CD14-positive monocyte (primary cell): ENCODE measurements around the gene CNTN4. TPM values are rescaled to one million over a fixed set of nuclear protein-coding genes. Genes with fewer than 3 reads are reported as not detected.

ENCODE experiments used
- DNase-seq, 3 donors: peaks; one replicate each; pipeline ENCODE4 v3.0.0-alpha.2; 2011 to 2022
- H2AFZ ChIP-seq: 2 replicates; pipeline ENCODE4 v1.6.0; 2012; ENCODE audit warnings: mild to moderate bottlenecking, low read depth, low read length, inconsistent platforms; ENCODE audit not compliant: insufficient read depth, poor library complexity, severe bottlenecking
- H3K27ac ChIP-seq, 2 donors: 1 replicate in 1 of 2; 2 replicates in 1 of 2; pipeline ENCODE4 v1.5.1; 2012 to 2013; ENCODE audit warnings: low read length in 2 of 2, control low read depth in 1 of 2, inconsistent platforms in 1 of 2, low read depth in 1 of 2, mild to moderate bottlenecking in 1 of 2
- H3K27me3 ChIP-seq, 2 donors: one replicate each; pipeline versions ENCODE4 v1.6.0 to v1.6.1; 2011 to 2013; ENCODE audit warnings: low read length in 2 of 2; ENCODE audit not compliant: control insufficient read depth in 2 of 2, insufficient read depth in 2 of 2
- H3K36me3 ChIP-seq, 2 donors: replicated peaks in 1 of 2; 1 replicate in 1 of 2; 2 replicates in 1 of 2; pipeline versions ENCODE4 v1.5.1 to v1.6.1; 2012 to 2013; ENCODE audit warnings: low read length in 2 of 2, control low read depth in 1 of 2, inconsistent platforms in 1 of 2, mild to moderate bottlenecking in 1 of 2; ENCODE audit not compliant: insufficient read depth in 2 of 2, control insufficient read depth in 1 of 2
- H3K4me1 ChIP-seq, 2 donors: 1 replicate in 1 of 2; 2 replicates in 1 of 2; pipeline versions ENCODE4 v1.5.1 to v1.6.1; 2012 to 2013; ENCODE audit warnings: low read length in 2 of 2, control low read depth in 1 of 2, inconsistent platforms in 1 of 2, mild to moderate bottlenecking in 1 of 2, moderate library complexity in 1 of 2; ENCODE audit not compliant: insufficient read depth in 2 of 2, control insufficient read depth in 1 of 2
- H3K4me2 ChIP-seq: replicated peaks from 2 replicates; pipeline ENCODE3; 2012; ENCODE audit warnings: low read length, moderate library complexity, mild to moderate bottlenecking; ENCODE audit not compliant: poor library complexity, severe bottlenecking; ENCODE audit errors: extremely low read depth
- H3K4me3 ChIP-seq, 3 experiments: fragments of 200-600 bp in 1 of 3; sonication (generic) in 1 of 3; replicated peaks in 1 of 3; 1 replicate in 2 of 3; 2 replicates in 1 of 3; pipeline ENCODE4 v1.5.1; 2011 to 2013; ENCODE audit warnings: low read length in 3 of 3, mild to moderate bottlenecking in 3 of 3, control low read depth in 2 of 3, low read depth in 2 of 3, inconsistent platforms in 1 of 3, moderate library complexity in 1 of 3
- H3K79me2 ChIP-seq: 2 replicates; pipeline ENCODE4 v1.6.0; 2012; ENCODE audit warnings: mild to moderate bottlenecking, control low read depth, inconsistent platforms, low read length, moderate library complexity; ENCODE audit not compliant: insufficient read depth
- H3K9ac ChIP-seq: 2 replicates; pipeline ENCODE4 v1.6.0; 2017; ENCODE audit warnings: low read length, mild to moderate bottlenecking; ENCODE audit not compliant: insufficient read depth, poor library complexity, severe bottlenecking
- H3K9me3 ChIP-seq, 2 donors: replicated peaks in 1 of 2; 1 replicate in 1 of 2; 2 replicates in 1 of 2; pipeline versions ENCODE4 v1.5.1 to v1.6.1; 2012 to 2013; ENCODE audit warnings: low read length in 2 of 2, control low read depth in 1 of 2; ENCODE audit not compliant: control insufficient read depth in 1 of 2, insufficient read depth in 1 of 2
- H4K20me1 ChIP-seq: 2 replicates; pipeline ENCODE4 v1.6.0; 2012; ENCODE audit warnings: mild to moderate bottlenecking, low read length, control low read depth, moderate library complexity; ENCODE audit not compliant: insufficient read depth
- H3K27ac Mint-ChIP-seq, 7 donors: one replicate each; pipeline ENCODE4 v1.8.0; 2020; ENCODE audit warnings: mild to moderate bottlenecking in 7 of 7, mixed read lengths in 7 of 7, moderate library complexity in 6 of 7, inconsistent platforms in 2 of 7
- H3K27me3 Mint-ChIP-seq, 3 donors: one replicate each; pipeline ENCODE4 v1.8.0; 2021 to 2022; ENCODE audit warnings: low read depth in 3 of 3, mild to moderate bottlenecking in 3 of 3, mixed read lengths in 3 of 3, moderate library complexity in 3 of 3, inconsistent platforms in 1 of 3
- H3K36me3 Mint-ChIP-seq, 2 donors: one replicate each; pipeline ENCODE4 v1.8.0; 2020; ENCODE audit warnings: mixed read lengths in 2 of 2, inconsistent platforms in 1 of 2, mild to moderate bottlenecking in 1 of 2
- H3K4me1 Mint-ChIP-seq: one replicate; pipeline ENCODE4 v1.8.0; 2020; ENCODE audit warnings: mild to moderate bottlenecking, mixed read lengths
- H3K4me3 Mint-ChIP-seq, 2 donors: one replicate each; pipeline ENCODE4 v1.8.0; 2020; ENCODE audit warnings: mild to moderate bottlenecking in 2 of 2, mixed read lengths in 2 of 2, moderate library complexity in 1 of 2
- H3K9me3 Mint-ChIP-seq, 7 donors: one replicate each; pipeline ENCODE4 v1.8.0; 2020 to 2022; ENCODE audit warnings: mixed read lengths in 7 of 7, mild to moderate bottlenecking in 6 of 7, moderate library complexity in 6 of 7, inconsistent platforms in 2 of 7
- CTCF ChIP-seq: fragments of 200-600 bp; IDR thresholded peaks from one replicate; pipeline ENCODE4 v1.8.0; 2022; ENCODE audit warnings: antibody characterized with exemption, mild to moderate bottlenecking
- WGBS: methylation state at CpG from one replicate; pipeline ENCODE4 v1.1.5; 2013; ENCODE audit warnings: missing lambda C conversion rate; ENCODE audit not compliant: insufficient coverage; 5-methylcytosine and 5-hydroxymethylcytosine counted together
- intact Hi-C, 2 donors: fragments of 100-400 bp; cut with micrococcal nuclease; formaldehyde crosslinking; loops; one replicate each; pipeline versions ENCODE4 v1.15.0 to v1.15.1; 2023
- polyA plus RNA-seq, 3 donors: library from polyadenylated mRNA; depleted of rRNA in 1 of 3; unstranded in 2 of 3; stranded (reverse) in 1 of 3; fragments of 300-500 nt in 2 of 3; fragments of >200 nt in 1 of 3; fragmentation: Illumina TruSeq in 2 of 3; gene quantifications; 1 replicate in 2 of 3; 2 replicates in 1 of 3; pipeline ENCODE4 v1.2.3, GENCODE V29; 2012 to 2021

The CNTN4 gene
- polyA plus RNA-seq, 3 donors, result not detected

GRCh38 chr3:2603692-2604289 lies 505.1 kb downstream of the CNTN4 start:
- Histone ChIP-seq H3K36me3 (no peaks in the 10 kb centered on the region), H3K27ac (no peak overlapping the region), H3K79me2 (no peaks in the 10 kb centered on the region), H2AFZ (no peak overlapping the region), H3K27me3 (no peaks in the 10 kb centered on the region), H4K20me1 (no peaks in the 10 kb centered on the region), H3K4me3 (no peak overlapping the region), H3K9ac (no peak overlapping the region), H3K4me1 (no peaks in the 10 kb centered on the region), H3K9me3 (peaks cover 0 to 5% of the 10 kb centered on the region in 2 donors), H3K4me2 (no peak overlapping the region)
- no peak for TF ChIP-seq CTCF
- H3K27me3 Mint-ChIP-seq, result peaks cover 0 to 2% (median 0%) of the 10 kb centered on the region in 3 donors
- H3K27ac Mint-ChIP-seq, result no peak overlapping the region
- WGBS, result 69% methylated on average over 3 of the region's 5 CpGs
- H3K4me1 Mint-ChIP-seq, result no peaks in the 10 kb centered on the region
- peaks cover 0 to 6% (median 4%) of the 10 kb centered on the region in 7 donors for H3K9me3 Mint-ChIP-seq
- H3K36me3 Mint-ChIP-seq, result no peaks in the 10 kb centered on the region
- intact Hi-C loops, result no loop called here
- no peak for DNase-seq
- H3K4me3 Mint-ChIP-seq, result no peak overlapping the region

GRCh38 chr3:2614578-2614977 lies 515.9 kb downstream of the CNTN4 start:
- no peak for DNase-seq
- Histone ChIP-seq H3K4me1 (no peaks in the 10 kb centered on the region), H3K4me3 (no peak overlapping the region), H2AFZ (no peak overlapping the region), H3K4me2 (no peak overlapping the region), H3K27me3 (no peaks in the 10 kb centered on the region), H3K9me3 (no peaks in the 10 kb centered on the region), H3K9ac (no peak overlapping the region), H3K79me2 (no peaks in the 10 kb centered on the region), H3K36me3 (no peaks in the 10 kb centered on the region), H4K20me1 (no peaks in the 10 kb centered on the region), H3K27ac (no peak overlapping the region)
- Mint-ChIP-seq H3K36me3 (no peaks in the 10 kb centered on the region), H3K4me3 (no peak overlapping the region), H3K4me1 (no peaks in the 10 kb centered on the region), H3K27ac (no peak overlapping the region), H3K27me3 (no peaks in the 10 kb centered on the region), H3K9me3 (peaks cover 0 to 5% (median 4%) of the 10 kb centered on the region in 7 donors)
- no peak for TF ChIP-seq CTCF
- WGBS, result 92% methylated on average over 3 of the region's 3 CpGs
- intact Hi-C loops, result no loop called here
